Kidney tubule cell (primary cell): ENCODE results near the gene INPP5A.
A peak's percentile ranks its signal among the peaks of the same experiment; 100 is the strongest.
"Not testable (repeated sequence)": the region's sequence is repeated elsewhere in the genome, so short reads cannot be mapped to it uniquely, and the experiment has no call there.

ENCODE experiments used
- DNase-seq: peaks from one replicate; pipeline ENCODE4 v3.0.0-alpha.2; 2018; ENCODE audit warnings: low spot score

Gene INPP5A

DNA sequence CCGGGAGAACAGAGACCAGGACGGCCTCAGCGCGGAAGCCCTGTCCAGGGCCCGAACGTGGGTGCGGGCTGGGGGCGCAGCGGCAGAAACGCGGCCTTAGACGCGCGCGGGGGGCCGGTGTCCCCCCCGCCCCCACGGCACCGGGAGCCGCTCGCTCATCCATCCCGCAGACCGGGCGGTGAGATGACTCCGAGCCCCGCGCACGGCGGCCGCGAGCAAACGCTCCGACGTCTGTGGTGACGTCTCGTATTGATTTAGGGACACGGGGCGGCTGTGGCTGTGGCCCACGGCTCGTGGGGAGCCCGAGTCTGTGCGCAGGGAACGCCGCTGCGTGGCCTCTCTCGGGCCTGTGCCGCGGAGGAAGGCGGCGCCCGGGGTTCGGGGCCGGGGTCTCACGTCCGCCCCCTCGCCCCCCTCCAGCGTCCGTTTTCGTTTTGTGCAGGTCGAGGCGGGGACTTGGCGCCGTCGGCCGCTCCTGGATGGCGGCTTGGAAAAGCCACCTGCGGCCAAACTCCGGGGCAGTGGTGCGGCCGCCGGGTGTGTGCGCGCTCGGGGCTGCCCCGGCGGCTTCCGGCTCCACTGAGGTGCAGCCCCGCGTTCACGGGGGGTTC is 249.4 kb downstream of the INPP5A start:
- DNase-seq: no peak

DNA sequence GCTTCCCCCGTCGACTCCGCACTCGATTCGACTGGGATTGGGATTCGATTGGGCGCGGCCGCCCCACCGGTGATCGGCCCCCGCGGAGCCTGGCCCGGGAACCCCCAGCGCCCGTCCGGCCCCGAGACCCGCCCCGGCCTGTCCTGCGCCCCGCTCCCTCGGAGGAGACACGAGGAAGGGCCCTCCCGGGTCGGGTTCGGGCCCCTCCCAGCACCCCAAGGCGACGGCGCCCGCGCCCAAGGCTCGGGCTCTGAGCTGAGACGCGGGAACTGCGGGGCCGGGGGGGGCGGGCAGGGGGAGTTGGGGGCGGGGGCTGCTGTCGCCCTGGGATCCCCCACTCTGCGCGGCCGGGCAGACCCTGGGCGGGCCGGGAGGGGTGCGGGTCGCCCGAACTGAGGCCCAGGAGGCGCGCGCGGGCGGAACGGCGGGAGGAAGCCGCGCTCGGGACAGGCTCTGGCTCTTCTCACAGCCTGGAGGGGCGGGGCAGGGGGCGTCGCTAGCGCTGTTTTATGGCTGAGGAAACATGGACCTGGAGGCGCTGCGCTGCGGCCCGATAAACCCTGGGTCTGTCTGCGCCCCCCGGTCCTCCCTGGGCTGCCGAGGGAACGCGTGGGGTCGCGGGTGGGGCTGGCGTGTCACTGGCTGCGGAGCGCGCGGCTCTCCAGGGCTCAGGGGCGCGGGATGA is 250.1 kb downstream of the INPP5A start:
- DNase-seq: no peak

DNA sequence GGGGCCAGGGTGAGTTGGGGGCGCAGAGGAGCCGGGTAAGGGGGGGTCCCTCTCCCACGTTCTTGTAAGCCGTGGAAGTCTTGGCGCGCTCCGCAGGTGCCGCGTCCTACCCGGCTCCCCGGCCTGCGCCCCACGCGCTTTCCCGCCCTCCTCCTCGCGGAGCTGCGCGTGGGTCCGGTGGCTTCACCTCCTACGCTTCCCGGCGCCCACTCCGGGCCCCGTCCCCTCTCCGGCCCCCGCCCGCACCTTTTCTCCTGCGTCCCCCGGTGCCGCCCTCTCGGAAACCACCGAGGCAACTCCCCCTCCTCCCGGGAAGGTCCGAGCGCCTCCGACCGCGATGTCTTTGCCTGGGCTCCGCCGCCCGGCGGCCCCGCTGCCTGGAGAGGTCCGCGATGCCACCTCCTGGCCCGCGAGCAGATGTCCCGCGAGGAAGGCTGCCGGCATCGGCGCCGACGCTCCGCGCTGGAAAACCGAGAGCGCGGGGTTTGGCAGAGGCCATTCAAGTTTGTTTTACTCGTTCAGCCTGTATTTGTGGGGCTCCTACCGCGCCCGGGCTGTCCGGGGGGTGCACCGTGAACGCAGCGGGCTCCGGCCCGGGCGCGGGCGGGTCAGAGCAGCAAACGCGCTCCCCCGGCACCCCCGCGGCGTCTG is 250.7 kb downstream of the INPP5A start:
- DNase-seq: peak; percentile 29

DNA sequence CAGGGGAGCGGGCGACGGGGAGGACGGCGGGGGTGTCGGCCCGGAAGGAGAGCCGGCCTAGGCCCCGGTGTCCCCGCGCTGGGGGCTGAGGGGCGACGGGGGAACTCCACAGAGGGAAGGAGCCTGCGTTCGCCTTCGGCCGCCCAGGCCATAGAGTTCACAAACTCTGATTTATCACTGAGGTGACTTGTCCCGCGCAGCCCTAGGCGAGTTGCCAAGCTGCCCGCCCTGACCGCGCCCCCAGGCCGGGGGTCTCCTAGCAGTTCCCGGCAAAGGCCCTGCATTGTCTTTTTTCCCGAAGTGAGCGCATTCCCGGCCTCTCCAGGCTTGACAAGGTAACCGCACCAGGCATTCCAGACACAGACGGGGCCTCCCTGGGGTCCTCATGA is 251.2 kb downstream of the INPP5A start:
- DNase-seq: no peak

DNA sequence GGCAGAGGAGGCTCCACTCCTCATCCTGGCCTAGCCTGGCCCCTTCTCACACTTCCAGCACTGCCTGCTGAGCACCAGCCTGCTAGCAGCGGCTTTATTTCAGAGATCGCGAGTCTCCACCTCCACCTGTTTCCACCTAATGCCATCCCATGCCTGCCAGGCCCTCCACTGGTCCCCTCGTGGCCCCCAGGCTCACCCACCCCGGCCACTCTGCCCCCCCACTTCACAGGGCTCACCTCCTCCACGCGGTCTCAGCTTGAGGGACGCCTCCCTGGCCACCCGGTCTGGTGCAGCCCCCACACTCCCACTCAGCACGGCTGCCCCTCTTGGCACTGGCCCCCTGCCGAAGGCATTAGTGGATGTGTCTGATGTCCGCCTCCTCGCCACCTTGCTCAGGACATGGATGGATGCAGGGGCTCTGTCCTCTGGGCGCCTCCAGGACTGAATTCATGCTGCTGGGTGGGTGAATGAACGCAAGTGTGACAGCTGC is 252.1 kb downstream of the INPP5A start:
- no peak for DNase-seq

DNA sequence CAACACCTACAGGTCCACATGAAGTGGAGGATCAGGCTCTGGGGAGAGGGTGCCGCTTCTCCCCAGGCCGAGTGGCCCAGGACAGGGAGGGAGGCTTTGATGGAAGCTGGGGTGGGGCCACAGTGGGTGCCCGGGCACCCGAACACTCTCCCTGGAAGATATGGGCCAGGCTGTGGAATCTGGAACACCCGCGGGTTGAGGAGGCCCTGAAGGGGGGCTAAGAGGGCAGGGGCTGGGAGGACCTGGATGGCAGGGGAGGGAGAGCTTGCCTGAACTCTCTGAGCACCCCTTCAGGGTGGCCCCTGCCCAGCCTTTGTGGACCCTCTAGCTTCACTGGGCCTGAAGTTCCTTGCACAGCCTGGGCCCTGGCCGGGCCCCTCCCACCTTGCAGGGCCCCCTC is 252.9 kb downstream of the INPP5A start:
- DNase-seq: no peak

DNA sequence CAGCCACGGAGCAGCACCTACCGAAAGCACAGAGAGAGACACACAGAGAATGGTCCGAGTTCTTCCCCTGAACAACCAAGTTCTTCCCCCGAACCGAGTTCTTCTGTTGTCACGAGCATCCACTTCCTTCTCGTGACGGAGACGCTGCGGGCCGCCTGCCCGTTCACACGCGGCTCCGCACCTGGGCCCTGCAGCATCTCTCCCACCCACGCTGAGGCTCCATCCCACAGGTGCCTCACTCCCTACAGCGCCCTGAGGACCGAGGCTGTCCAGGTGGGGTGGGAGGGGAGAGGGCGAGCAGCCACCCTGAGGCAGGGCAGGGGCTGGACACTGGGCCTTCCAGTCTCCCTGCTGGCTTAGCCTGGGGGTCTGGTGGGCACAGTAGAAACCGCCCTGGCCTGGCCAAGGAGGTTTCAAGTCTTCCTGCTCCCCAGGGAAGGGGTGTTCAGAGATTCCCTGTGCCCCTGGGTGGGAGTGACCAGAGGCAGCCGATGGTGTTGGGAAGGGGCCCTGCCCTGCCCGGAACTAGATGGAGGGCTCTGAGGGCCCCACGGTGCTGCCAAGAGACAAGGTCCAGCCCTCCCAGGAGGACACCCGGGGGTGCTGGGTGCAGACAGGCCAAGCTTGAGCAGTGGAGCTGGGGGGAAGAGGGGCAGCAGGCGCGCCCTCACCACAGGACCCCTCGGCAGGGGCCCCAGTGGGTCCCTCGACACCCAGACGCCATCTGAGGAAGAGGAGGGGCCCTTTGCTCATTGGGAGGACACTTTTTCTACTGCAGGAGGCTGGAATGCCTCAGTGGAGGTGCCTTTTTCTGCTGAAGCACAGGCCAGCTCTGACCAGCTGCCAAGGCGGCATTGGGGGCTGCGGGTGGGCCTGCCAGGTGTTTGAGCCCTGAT is 253.6 kb downstream of the INPP5A start:
- no peak for DNase-seq

DNA sequence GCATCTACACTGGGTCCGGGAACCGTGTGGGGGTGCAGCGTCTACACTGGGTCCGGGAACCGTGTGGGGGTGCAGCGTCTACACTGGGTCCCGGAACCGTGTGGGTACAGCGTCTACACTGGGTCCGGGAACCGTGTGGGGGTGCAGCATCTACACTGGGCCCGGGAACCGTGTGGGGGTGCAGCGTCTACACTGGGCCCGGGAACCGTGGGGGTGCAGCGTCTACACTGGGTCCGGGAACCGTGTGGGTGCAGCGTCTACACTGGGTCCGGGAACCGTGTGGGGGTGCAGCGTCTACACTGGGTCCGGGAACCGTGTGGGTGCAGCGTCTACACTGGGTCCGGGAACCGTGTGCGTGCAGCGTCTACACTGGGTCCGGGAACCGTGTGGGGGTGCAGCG is 254.5 kb downstream of the INPP5A start:
- not testable (repeated sequence) for DNase-seq

DNA sequence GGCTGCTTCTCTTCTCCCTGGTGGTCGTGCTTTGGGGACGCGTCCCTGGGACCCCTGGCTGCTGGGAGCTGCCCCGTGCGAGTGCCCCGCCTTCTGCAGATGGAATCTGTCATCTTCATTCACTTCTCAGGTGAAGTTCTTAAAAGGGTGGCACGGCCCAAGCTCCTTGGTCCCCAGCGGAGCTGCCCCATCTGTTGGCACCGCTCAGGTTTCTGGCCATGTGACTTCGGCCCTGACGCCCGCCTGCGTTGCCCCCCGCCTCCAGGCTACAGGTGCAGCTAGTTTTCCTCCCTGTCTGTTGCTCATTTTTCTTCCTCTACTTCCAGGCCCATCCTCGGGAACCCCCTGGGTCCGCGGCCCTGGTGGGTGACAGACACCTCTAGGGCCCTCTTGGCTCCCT is 255.2 kb downstream of the INPP5A start:
- no peak for DNase-seq

DNA sequence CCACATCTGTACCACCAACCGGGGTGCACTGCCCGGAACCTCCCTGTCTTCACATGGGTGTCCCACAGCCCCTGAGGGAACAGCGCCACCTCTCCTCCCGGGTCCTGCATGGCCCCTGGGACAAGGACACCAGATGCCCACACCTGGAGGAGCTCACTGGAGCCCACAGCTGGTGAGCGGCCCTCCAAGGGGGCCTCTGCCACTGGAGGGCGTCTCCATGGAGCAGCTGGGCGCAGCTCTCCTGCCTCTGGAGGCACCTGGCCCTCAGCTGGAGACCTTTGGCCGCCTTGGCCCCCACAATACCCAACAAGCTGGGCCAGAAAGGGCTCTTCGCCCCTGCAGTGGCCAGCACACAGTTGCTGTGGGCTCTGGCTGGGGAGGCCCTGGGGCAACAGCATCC is 255.6 kb downstream of the INPP5A start:
- DNase-seq: no peak

DNA sequence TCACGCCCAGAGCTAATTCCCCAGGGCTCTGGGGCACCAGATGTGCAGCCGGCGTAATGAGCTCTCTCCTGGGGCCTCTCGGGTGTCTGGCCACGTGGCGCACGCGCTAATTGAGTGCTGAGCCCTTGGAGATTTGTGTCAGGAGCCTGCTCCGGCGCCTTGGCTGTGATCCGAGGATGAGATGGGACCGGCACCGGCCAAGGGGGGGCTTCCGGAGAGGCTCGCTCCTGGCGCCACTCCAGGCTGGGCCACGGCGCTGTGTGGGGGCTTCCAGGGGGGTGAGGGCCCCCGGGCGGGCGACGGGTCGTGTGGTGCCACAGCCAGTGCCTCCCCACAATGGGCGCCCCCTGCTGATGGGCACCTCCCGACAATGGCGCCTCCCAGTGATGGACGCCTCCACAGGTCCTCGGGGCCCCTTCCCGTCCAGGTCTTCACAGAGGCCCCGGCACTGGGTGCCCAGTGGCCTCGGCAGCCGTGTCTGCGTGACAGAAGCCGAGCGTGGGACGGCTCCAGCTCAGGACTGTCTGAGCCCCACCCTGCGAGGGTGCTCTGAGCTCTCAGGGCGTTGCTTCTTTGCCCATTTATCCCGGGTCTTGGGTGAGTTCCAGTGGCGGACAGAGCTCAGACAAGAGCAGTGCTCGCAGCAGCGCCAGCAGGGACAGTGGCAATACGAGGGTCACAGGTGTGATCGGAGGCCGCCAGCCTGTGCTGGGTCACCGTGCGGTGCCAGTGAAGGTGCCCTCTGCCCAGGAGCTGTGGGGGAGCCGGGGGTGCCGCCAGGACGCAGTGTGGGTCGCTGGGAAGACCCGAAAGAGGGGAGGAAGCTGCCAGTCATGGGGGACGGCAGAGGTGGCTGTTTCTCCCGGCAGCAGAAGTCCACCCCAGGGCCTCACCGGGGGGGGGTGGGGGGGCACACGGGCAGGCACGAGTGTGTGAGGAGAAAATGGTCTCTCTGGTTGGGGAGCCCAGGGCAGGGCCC is 256.6 kb downstream of the INPP5A start:
- no peak for DNase-seq

DNA sequence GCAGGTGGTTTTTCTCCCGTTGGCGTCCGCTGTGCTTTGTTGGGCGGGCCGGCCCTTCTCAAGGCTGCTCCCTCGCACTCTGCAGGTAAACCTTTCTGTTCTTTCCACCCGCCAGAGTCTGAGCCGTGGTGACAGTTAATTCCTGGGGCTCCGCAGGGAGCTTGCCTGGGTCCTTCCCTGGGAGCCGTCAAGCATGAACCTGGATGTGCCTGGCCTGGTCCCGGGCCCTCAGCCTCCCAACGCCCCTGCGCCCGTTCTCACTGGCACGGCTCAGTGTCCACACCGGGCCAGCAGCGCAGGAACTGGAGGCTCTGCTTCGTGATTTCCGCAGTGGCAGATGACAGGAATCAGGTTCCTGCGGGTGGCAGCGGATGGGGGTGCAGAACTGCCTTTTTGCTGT is 259.3 kb downstream of the INPP5A start:
- DNase-seq: no peak

DNA sequence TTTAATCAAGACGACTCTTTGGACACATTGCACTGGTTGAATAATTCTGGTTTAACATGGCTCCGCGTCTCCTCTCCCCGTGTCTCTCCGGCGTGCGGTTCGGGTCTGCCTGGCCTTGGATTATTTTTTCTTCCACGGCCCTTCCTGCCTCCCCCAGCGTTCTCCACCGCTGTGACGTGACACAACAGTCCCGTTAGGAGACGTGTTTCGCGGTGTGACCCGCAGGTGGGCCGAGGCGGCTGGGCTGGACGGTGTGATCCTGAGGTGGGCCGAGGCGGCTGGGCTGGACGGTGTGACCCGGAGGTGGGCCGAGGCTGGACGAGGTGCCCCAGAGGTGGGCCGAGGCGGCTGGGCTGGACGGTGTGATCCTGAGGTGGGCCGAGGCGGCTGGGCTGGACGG is 260.4 kb downstream of the INPP5A start:
- DNase-seq: not testable (repeated sequence)

DNA sequence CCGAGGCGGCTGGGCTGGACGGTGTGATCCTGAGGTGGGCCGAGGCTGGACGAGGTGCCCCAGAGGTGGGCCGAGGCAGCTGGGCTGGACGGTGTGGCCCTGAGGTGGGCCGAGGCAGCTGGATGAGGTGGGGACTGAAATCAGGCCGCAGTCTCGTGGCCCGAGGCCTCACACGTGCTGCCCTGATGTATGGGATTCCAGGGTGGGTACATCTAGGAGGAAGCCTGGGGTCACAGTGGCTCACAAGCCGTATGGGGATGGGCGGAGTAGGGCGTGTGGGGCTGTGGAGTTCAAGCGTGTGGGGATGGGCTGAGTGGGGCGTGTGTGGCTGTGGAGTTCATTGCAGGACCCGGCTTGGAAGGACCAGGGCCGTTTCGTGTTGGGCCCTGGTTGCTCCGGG is 260.8 kb downstream of the INPP5A start:
- no peak for DNase-seq

DNA sequence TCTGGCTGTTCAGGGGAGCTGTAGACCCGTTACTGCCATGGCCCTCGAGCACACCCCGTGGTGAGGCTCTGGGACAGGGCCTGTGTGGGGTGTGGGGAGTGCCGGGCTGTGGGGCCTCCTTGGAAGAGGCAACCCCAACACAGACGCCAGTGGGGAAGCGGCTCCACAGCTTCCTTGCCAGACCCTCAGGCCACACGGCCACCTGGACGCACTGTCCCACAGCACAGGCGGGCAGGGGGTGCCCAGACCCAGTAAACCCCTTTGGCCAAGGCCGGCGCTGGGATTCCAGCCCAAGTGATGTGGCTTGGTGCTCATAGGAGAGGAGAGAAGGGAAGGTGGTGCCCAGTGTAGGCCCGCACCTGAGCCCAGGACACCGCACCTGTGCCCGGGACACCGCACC is 261.3 kb downstream of the INPP5A start:
- DNase-seq: no peak

DNA sequence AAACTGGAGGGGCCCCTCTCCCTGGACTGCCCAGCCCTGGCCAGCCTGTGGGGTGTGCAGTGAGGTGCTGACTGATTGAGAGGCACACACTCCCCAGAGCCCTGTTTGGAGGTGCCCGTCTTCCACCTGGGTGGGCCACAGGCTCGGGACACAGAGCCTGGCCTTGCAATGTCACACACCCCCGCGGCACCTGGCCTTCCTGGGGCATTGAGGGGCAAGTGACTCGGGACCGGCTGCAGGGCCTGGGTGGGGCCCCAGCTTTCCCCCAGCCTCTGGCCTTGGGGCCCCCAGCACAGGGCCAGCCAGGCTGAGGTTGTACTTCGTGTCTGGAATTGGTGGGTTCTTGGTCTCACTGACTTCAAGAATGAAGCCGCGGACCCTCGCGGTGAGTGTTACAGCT is 262.3 kb downstream of the INPP5A start:
- DNase-seq: no peak

DNA sequence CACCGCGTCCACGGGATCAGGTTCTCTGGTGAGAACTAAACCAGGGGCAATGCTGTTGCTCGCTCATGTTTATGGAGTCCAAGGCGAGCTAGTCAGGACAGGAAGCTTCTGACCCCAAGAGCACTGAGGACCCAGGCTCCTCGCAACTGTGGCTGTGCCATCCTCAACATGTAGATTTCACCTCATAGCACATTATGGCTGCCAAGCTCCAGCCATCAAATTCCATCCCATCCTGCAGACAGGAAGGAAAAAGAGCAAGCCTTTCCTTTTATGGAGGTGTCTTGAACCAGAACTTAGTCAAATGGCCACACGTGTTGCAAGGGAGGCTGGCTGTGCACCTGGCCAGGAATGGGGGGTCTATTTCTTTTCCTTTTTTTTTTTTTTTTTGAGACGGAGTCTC is 264.5 kb downstream of the INPP5A start:
- DNase-seq: no peak

DNA sequence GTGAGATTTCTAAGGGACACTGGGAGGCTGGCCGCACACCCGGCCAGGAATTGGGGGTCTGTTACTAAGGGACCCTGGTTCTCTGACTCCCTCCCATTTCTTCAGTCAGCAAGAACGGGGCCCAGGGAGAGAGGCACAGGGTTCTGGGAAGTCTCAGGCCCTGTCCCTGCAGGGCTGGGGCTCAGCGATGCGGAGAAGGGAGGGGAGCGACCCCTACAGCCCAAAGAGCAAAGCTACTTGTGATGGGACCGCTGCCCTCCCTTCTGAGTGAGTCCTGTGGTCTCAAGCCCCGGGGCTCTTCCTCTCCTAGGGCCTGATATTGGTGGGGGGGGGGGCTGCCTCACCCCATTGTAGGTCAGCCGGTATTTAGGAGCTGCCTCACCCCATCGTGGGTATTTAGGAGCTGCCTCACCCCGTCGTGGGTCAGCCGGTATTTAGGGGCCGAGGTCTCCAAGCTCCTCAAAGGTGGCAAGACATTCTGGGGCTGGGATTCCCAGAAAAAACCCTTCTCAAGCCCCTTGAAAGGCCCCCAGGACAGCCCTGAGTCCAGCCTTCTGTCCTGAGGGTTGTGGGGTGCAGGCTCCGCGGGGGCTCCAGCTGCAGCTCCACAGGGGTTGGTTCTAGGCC is 265.2 kb downstream of the INPP5A start:
- DNase-seq: no peak

DNA sequence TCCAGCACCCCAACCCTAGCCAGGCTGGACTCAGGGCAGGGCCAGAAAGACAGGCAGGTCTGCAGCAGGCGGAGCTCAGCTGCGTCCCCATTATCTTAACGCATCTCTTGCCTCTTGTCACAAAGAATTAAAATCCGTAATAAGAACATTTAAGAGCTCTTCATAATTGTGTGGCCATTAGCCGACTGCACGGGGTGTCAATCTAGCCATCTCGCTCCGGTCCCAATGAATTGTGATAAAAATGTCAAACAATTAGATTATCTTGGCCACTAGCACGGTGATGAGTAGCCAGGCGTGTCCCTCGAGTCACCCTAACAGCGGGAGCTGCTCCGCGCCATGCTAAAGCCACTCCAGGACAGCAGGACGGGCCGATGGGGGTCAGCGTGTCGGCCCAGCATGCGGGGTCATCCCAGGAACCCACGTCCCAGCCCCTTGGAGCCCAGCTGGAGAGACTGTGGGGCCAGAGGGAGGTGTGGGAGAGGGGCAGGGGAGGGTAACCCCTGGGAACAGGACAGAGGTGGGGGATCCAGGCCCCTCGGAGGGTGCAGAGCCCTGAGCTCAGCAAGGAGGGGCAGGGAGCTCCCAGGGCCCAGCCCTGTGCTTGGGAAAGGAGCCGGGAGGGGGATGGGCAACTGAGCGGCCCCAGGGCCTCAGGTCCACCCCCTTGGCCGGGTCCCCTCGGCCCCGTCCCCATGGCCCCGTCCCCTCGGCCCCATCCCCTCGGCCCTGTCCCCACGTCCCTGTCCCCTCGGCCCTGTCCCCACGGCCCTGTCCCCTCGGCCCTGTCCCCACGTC is 266.0 kb downstream of the INPP5A start:
- DNase-seq: no peak

DNA sequence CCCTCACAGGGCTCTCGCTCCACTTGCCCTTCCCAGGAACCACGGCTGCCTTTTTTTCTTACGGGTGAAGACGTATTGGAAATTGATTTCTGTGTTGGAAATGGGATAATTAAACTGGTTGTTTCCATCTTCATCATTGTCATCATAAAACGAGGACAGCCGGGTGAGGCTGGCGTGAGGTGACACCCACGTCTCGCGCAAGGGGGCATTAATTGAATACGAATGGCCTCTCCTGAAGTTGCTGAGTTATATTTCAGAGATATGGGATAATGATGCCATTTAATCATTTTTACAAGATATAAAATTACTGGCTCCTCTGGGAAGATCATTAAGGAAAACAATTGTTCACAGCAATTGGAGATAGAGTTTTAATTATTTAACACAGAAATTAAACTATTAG is 266.7 kb downstream of the INPP5A start:
- DNase-seq: no peak
